ENCODE data around the gene CDYL.

CDYL gene

GRCh38 chr6:4873928-4874327, 97.7 kb downstream of the CDYL start:
- DNase-seq (ENCODE audit: low read depth in 2 of 3, low spot score in 1 of 3) = no peak

DNA sequence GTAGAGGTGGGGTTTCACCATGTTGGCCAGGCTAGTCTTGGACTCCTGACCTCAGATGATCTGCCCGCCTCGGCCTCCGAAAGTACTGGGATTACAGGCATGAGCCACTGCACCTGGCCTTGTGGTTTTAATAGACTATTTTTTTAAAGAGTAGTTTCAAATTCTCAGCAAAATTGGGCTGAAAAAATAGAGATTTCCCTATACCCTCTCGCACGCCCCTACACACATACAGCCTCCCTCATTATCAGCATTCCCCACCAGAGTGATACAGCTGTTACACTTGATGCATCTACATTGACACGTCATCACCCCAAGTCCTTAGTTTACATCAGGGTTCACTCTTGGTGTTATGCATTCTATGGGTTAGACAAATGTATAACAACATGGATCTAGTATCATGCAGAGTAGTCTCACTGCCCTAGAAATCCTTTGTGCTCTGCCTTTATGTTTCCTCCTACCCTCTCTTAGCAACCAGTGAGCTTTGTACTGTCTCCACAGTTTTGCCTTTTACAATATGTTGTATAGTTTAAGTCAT, 103.6 kb downstream of the CDYL start:
- no peak for DNase-seq (ENCODE audit: low read depth in 2 of 3, low spot score in 1 of 3)

DNA sequence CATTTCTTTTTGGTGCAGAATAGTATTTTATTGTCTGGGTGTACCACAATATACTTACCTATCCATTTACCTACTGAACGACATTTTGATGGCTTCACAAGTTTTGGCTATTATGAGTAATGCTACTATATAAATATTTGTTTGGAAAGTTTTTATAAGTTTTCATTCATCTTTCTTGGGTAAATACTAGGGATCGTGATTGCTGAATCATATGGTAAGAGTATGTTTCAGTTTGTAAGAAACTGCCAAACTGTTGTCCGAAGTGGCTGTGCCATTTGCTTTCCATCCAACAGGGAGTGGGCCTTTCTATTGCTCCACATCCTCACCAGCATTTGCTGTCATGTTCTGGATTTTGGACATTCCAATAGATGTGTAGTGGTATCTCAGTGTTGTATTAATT, 104.2 kb downstream of the CDYL start:
- no peak for DNase-seq (ENCODE audit: low read depth in 2 of 3, low spot score in 1 of 3)

DNA sequence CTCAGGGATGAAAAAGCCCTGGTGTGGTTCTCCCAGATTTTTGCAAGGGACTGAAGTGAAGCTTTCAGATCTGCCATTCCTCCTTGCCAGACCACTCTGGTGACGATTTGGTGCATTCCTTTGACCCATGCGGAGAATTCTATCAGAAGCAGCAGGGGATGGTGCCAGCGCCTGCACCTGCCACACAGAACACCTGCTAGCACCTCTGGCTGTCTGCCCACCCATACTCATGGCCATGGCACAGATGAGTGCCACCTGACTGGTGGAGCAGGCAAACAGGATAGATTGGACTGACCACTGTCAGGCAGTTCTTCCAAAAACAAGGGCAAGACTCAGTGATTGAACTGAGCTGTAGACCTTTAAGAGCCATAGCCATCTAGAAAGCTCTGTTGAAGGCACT, 107.1 kb downstream of the CDYL start:
- no peak for DNase-seq (ENCODE audit: low read depth in 2 of 3, low spot score in 1 of 3)

GRCh38 chr6:4884646-4885340, 108.6 kb downstream of the CDYL start:
- DNase-seq (ENCODE audit: low read depth in 2 of 3, low spot score in 1 of 3) = no peak

- DNase-seq (ENCODE audit: low read depth in 2 of 3, low spot score in 1 of 3) = no peak
Observed at GRCh38 chr6:4885341-4885933, 109.2 kb downstream of the CDYL start.

DNA sequence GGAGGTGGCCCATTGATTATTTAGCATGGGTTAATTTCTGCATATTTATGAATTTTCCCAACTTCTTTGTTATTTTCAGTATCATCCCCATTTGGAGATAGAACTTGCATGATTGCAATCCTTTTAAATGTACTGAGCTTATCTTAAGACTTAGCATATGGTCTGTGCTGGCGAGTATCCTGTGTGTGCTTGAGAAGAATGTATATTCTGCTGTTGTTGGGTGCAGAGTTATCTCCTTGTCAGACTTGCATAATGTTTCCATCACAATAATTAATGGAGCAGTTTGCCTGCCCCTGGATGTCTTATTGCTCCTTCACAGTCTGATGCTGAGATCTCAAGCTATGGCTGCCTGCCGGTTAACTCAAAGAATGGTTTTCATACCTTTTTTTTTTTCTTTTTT, 112.6 kb downstream of the CDYL start:
- no peak for DNase-seq (ENCODE audit: low read depth in 2 of 3, low spot score in 1 of 3)

DNA sequence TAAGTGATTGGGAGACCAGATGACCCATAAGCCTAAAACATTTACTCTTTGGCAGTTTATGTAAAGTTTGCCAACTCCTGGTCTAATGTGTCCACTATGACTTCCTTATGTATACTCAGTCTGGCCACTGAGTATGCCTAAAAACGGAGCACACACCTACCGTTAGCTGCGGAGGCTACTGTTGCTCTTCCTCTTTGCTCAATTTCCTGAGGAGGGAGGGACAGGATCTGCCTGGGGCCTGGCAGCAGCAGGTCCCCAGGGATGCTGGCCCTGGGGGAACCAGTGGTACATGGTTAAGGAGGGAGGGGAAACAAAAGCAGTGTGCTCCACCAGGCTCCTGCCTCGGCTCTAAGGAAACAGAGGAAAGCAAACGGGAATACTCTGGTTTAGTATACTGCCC, 113.5 kb downstream of the CDYL start:
- no peak for DNase-seq (ENCODE audit: low read depth in 2 of 3, low spot score in 1 of 3)

GRCh38 chr6:4890191-4890590, 114.0 kb downstream of the CDYL start:
- DNase-seq (ENCODE audit: low read depth in 2 of 3, low spot score in 1 of 3) = no peak

GRCh38 chr6:4890627-4891026, 114.4 kb downstream of the CDYL start:
- no peak for DNase-seq (ENCODE audit: low read depth in 2 of 3, low spot score in 1 of 3)

DNA sequence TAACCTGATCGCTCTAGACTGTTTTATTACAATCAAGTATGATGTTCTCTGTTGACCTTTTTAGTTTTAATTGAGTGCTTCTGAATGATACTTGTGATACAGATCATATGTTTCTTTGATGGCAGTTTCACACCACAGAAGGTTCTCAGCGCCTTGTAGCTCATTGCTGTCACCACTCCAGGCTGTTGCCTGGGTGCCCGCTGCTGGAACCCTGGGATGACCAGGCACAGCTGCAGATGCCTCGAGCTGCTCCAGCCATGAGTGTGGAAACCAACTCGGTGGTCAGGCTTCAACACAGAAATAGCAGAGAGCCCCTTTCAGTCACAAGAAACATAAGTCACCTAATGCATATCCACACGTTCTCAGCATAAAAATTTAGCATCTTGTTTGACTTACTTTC, 114.9 kb downstream of the CDYL start:
- DNase-seq (ENCODE audit: low read depth in 2 of 3, low spot score in 1 of 3) = no peak

DNA sequence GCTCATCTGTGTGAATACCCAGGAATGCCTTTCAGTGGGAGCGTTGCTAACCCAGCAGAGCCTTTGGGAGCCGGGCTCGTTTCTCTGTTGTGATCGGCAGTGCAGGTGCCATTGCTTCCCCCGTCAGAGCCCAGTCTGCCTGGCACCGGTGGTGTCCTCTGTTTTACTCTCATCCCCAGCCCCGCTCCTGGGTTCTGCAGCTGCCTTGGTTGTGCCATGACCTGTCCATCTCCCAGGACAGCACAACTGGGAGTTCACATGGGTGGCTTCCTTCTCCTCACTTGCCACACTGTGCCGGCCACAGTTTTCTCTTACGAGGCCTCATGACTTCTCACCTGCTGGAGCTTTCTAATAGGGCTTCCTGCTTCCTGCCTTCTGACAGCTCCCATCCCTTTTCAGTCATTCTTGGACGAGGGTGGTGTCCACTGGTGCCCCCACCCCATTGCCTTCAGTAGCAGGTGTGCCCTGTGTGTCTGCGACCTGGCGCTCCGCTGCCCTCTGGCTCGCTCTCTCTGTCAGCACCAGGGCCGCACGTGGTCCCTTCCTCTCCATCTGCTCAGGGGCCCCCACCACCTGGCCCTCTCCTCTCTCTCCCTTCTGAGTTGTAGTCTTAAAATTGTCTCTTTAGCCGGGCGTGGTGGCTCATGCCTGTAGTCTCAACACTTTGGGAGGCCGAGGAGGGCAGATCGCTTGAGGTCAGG, 116.7 kb downstream of the CDYL start:
- DNase-seq (ENCODE audit: low read depth in 2 of 3, low spot score in 1 of 3) = no peak

DNA sequence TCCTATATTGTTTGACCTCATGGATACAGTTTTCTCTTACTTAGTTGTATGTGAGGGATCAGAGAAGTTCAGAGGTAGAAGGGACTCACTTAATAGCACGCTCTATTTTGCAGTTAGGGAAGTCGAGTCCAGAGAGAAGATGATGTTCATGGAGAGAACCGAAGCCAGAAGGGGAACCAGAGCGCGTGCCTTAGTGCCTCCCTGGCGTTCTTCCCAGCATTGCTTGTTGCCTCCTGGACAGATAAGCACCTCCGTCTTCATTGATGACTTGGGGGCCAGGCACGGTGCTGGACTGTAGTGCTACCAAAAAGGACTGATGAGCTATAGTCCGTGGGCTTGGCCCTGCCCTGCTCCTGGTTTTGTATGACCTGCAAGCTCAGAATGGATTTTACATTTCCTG, 117.8 kb downstream of the CDYL start:
- DNase-seq (ENCODE audit: low read depth in 2 of 3, low spot score in 1 of 3) = no peak

DNA sequence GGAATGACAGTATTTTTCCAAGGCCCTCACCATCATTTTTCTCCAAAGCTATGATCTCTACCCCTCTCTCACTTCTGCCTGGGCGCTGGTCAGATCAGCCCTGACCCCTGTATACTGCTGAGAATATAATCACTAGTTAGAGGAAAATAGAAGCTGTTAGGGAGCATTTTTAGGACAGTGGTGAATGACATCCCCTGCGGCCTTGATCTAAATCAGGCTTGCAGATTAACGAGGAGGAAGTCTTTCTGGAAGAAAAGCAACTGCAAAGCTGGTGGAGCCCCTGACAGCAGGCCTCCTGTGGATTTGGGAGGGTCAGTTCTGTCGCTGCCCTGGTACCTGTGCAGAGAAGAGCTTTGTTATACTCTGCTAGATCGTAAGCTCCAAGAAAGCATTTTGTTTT, 119.8 kb downstream of the CDYL start:
- no peak for DNase-seq (ENCODE audit: low read depth in 2 of 3, low spot score in 1 of 3)

- DNase-seq (ENCODE audit: low read depth in 2 of 3, low spot score in 1 of 3) = no peak
Observed at GRCh38 chr6:4896401-4896800, 120.2 kb downstream of the CDYL start.

GRCh38 chr6:4899249-4900034, 123.2 kb downstream of the CDYL start:
- no peak for DNase-seq (ENCODE audit: low read depth in 2 of 3, low spot score in 1 of 3)

- DNase-seq (ENCODE audit: low read depth in 2 of 3, low spot score in 1 of 3) = no peak
Observed at GRCh38 chr6:4901386-4902061, 125.3 kb downstream of the CDYL start.

GRCh38 chr6:4902363-4902762, 126.2 kb downstream of the CDYL start:
- no peak for DNase-seq (ENCODE audit: low read depth in 2 of 3, low spot score in 1 of 3)

DNA sequence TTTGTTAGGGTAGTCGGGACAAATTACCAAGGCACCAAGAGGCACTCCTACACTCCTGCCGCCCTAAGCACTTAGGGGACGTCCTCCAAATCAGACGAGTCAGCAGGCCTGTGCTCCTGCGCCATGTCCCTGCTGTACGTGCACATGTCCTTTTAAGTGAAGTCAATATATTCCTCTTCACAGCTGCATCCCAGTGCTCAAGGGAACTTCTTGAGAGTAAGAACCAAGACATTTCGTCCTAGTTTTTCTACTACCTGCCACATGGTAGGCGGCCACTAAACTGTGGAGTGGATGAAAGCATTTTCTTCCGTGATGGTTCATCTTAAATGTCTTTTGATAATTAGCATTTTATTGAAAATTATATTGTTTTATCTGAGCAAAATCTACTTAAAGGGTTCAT, 126.9 kb downstream of the CDYL start:
- no peak for DNase-seq (ENCODE audit: low read depth in 2 of 3, low spot score in 1 of 3)

DNA sequence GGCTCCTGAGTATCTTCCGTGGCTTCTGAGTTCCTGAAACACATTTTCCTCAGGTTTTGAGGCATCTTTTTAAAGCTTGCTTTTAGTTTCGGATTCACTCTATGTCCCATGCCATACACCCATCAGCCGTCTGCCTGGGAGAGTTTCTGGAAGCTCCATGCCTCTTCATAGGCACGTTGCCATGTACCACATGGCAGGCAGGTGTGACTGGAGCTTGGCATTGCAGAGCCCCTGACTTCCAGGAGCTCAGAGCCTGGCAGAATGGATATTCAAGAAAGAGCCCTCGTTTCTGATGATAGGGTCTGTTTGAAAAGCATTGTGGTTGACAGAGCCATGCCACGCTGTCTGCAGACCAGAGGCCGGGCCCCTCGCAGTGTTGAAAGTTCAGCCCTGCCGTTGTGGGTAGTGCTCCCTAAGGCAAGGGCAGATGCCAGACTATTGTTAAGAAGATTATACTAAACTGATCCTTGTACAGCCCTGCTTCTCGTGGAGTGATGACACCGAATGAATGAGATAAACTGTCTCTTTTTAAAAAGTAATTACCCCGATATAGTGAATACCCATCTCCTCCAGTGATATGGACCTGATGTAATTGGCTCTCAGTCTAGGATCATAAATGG, 127.7 kb downstream of the CDYL start:
- no peak for DNase-seq (ENCODE audit: low read depth in 2 of 3, low spot score in 1 of 3)
